GM18511 (cell line): ENCODE data around the gene PDS5A.
"Not testable (repeated sequence)": the region's sequence is repeated elsewhere in the genome, so short reads cannot be mapped to it uniquely, and the experiment has no call there.

Experiments used
- ATAC-seq: cut with Tn5 transposase; IDR thresholded peaks from one replicate; pipeline ENCODE4 v1.9.1; 2021; ENCODE audit warnings: mild to moderate bottlenecking, moderate library complexity; ENCODE audit not compliant: unreplicated experiment

PDS5A gene

GRCh38 chr4:39977489-39978377, at the start of gene PDS5A:
TSS of gene PDS5A (minus strand) at chr4:39977911. CDS start at chr4:39976577, 1,334 bp downstream.
- peak; percentile 79 for ATAC-seq

- ATAC-seq = not testable (repeated sequence)
Measured at GRCh38 chr4:40024049-40024448, 46.3 kb upstream of the PDS5A start.

GRCh38 chr4:40021116-40021515, 43.4 kb upstream of the PDS5A start:
- ATAC-seq = not testable (repeated sequence)

GRCh38 chr4:40020221-40020620, 42.5 kb upstream of the PDS5A start:
- no peak for ATAC-seq

GRCh38 chr4:40016007-40016406, 38.3 kb upstream of the PDS5A start:
- no peak for ATAC-seq

- ATAC-seq = no peak
Measured at GRCh38 chr4:40003986-40004385, 26.3 kb upstream of the PDS5A start.

GRCh38 chr4:40000711-40001110, 23.0 kb upstream of the PDS5A start:
- ATAC-seq = no peak

- ATAC-seq = no peak
Measured at GRCh38 chr4:39998659-39999345, 21.1 kb upstream of the PDS5A start.

- ATAC-seq = no peak
Measured at GRCh38 chr4:39996811-39997210, 19.1 kb upstream of the PDS5A start.

- no peak for ATAC-seq
Measured at GRCh38 chr4:39994406-39994805, 16.7 kb upstream of the PDS5A start.

GRCh38 chr4:39989381-39989780, 11.7 kb upstream of the PDS5A start:
- ATAC-seq = not testable (repeated sequence)

- no peak for ATAC-seq
Measured at GRCh38 chr4:39987485-39987884, 9.8 kb upstream of the PDS5A start.

GRCh38 chr4:39978904-39979303, 1.2 kb upstream of the PDS5A start:
- no peak for ATAC-seq

- ATAC-seq = no peak
Measured at GRCh38 chr4:39978378-39978775, 666 bp upstream of the PDS5A start.

- peak; percentile 33 for ATAC-seq
Measured at GRCh38 chr4:39976945-39977488, 694 bp downstream of the PDS5A start.

GRCh38 chr4:39976141-39976944, 1.4 kb downstream of the PDS5A start:
- peak; percentile 40 for ATAC-seq

- ATAC-seq = no peak
Measured at GRCh38 chr4:39975488-39976089, 2.1 kb downstream of the PDS5A start.

GRCh38 chr4:39973052-39973451, 4.7 kb downstream of the PDS5A start:
- ATAC-seq = not testable (repeated sequence)

- ATAC-seq = peak; percentile 76
Measured at GRCh38 chr4:39970671-39971640, 6.8 kb downstream of the PDS5A start.
